H1 (cell line): ENCODE measurements around the gene COL6A3. TPM values are rescaled to one million over a fixed set of nuclear protein-coding genes. Genes with fewer than 3 reads are reported as not detected.

Source experiments
- CTCF ChIA-PET: fragments of 300-600 bp; sonication (Branson Sonifier 250); formaldehyde crosslinking; loops from one replicate; lab custom pipeline; 2021; ENCODE audit not compliant: partially characterized antibody; lab: Charles Lee
- POLR2A ChIA-PET: fragments of 300-600 bp; sonication (Branson Sonifier 250); formaldehyde crosslinking; loops from one replicate; lab custom pipeline; 2021; ENCODE audit warnings: inconsistent platforms; ENCODE audit not compliant: partially characterized antibody; lab: Charles Lee
- DNase-seq, 2 experiments: peaks; one replicate each; pipeline versions ENCODE4 v3.0.0 to v3.0.0-alpha.2; 2010 to 2022; ENCODE audit warnings: low spot score in 2 of 2, low read depth in 1 of 2, mixed read lengths in 1 of 2
- FAIRE-seq: peaks from 2 replicates; lab custom pipeline; 2011; peaks lifted over from hg19 to GRCh38; lab: Jason Lieb, UNC
- H2AFZ ChIP-seq: 2 replicates; pipeline ENCODE4 v1.8.1; 2012; ENCODE audit warnings: low read length, inconsistent platforms
- H2AK5ac ChIP-seq: 2 replicates; pipeline ENCODE4 v1.6.1; 2013; ENCODE audit warnings: low read depth, low read length
- H2BK120ac ChIP-seq: replicated peaks from 2 replicates; pipeline ENCODE3; 2013; ENCODE audit warnings: low read depth, low read length, inconsistent platforms
- H2BK12ac ChIP-seq: 2 replicates; pipeline ENCODE4 v1.6.1; 2013; ENCODE audit warnings: low read depth, low read length
- H2BK15ac ChIP-seq: 2 replicates; pipeline ENCODE4 v1.6.1; 2013; ENCODE audit warnings: low read length
- H2BK20ac ChIP-seq: 2 replicates; pipeline ENCODE4 v1.6.1; 2013; ENCODE audit warnings: low read length
- H2BK5ac ChIP-seq: 2 replicates; pipeline ENCODE4 v1.6.1; 2013; ENCODE audit warnings: low read depth, low read length
- H3K14ac ChIP-seq: 2 replicates; pipeline ENCODE4 v1.6.1; 2013; ENCODE audit warnings: inconsistent platforms; ENCODE audit not compliant: insufficient read length
- H3K18ac ChIP-seq: 2 replicates; pipeline ENCODE4 v1.6.1; 2013; ENCODE audit warnings: low read length; ENCODE audit errors: extremely low read depth
- H3K23ac ChIP-seq: 2 replicates; pipeline ENCODE4 v1.6.1; 2013; ENCODE audit warnings: inconsistent platforms; ENCODE audit not compliant: insufficient read length
- H3K23me2 ChIP-seq: 2 replicates; pipeline ENCODE4 v1.6.1; 2013; ENCODE audit warnings: low read depth, low read length
- H3K27ac ChIP-seq: 2 replicates; pipeline ENCODE4 v1.6.1; 2011; ENCODE audit warnings: low read depth, low read length, inconsistent platforms
- H3K27me3 ChIP-seq, 4 experiments: replicated peaks in 1 of 4; 1 replicate in 1 of 4; 2 replicates in 3 of 4; pipeline versions ENCODE4 v1.6.1 to v1.8.1; 2011 to 2013; ENCODE audit warnings: low read length in 3 of 4, mild to moderate bottlenecking in 3 of 4, inconsistent platforms in 2 of 4, mixed read lengths in 2 of 4, moderate library complexity in 1 of 4; ENCODE audit not compliant: control insufficient read depth in 3 of 4, insufficient read depth in 3 of 4; ENCODE audit errors: extremely low read depth in 1 of 4
- H3K36me3 ChIP-seq, 4 experiments: 2 replicates each; pipeline versions ENCODE4 v1.6.1 to v1.8.1; 2011 to 2013; ENCODE audit warnings: mild to moderate bottlenecking in 4 of 4, low read length in 3 of 4, moderate library complexity in 2 of 4, control low read depth in 1 of 4, inconsistent platforms in 1 of 4; ENCODE audit not compliant: insufficient read depth in 4 of 4, control insufficient read depth in 2 of 4
- H3K4ac ChIP-seq: replicated peaks from 2 replicates; pipeline ENCODE3; 2013; ENCODE audit warnings: low read length, low read depth, mixed read lengths, inconsistent platforms; ENCODE audit not compliant: insufficient read length
- H3K4me1 ChIP-seq, 4 experiments: replicated peaks in 1 of 4; 1 replicate in 1 of 4; 2 replicates in 3 of 4; pipeline versions ENCODE4 v1.6.1 to v1.8.1; 2011 to 2013; ENCODE audit warnings: low read length in 3 of 4, inconsistent platforms in 2 of 4, mixed read lengths in 1 of 4; ENCODE audit not compliant: insufficient read depth in 4 of 4, control insufficient read depth in 3 of 4
- H3K4me2 ChIP-seq, 2 experiments: 2 replicates each; pipeline versions ENCODE4 v1.6.1 to v1.8.1; 2011 to 2013; ENCODE audit warnings: low read depth in 2 of 2, low read length in 2 of 2, control low read depth in 1 of 2, inconsistent platforms in 1 of 2, mild to moderate bottlenecking in 1 of 2; ENCODE audit not compliant: insufficient read depth in 1 of 2
- H3K4me3 ChIP-seq, 4 experiments: fragments of 200-600, 300-600 bp in 1 of 4; sonication (generic), shearing (Covaris generic), sonication (Bioruptor Twin) in 1 of 4; 2 replicates each; pipeline versions ENCODE4 v1.5.1 to v1.8.1; 2011 to 2016; ENCODE audit warnings: low read length in 4 of 4, low read depth in 3 of 4, control low read depth in 2 of 4, inconsistent platforms in 2 of 4, mild to moderate bottlenecking in 2 of 4, mixed read lengths in 1 of 4, moderate library complexity in 1 of 4; ENCODE audit not compliant: insufficient read depth in 2 of 4; ENCODE audit errors: extremely low read depth in 1 of 4
- H3K56ac ChIP-seq: replicated peaks from 2 replicates; pipeline ENCODE3; 2013; ENCODE audit warnings: low read depth, mild to moderate bottlenecking, mixed read lengths, low read length, inconsistent platforms; ENCODE audit not compliant: insufficient read length
- H3K79me1 ChIP-seq: 2 replicates; pipeline ENCODE4 v1.6.1; 2013; ENCODE audit warnings: low read depth, low read length, control low read depth
- H3K79me2 ChIP-seq, 2 experiments: 2 replicates each; pipeline versions ENCODE4 v1.6.1 to v1.8.1; 2012 to 2013; ENCODE audit warnings: low read length in 2 of 2, mild to moderate bottlenecking in 2 of 2, inconsistent platforms in 1 of 2; ENCODE audit not compliant: insufficient read depth in 2 of 2, control insufficient read depth in 1 of 2
- H3K9ac ChIP-seq, 4 experiments: replicated peaks in 1 of 4; 1 replicate in 1 of 4; 2 replicates in 3 of 4; pipeline versions ENCODE4 v1.6.1 to v1.8.1; 2011 to 2013; ENCODE audit warnings: low read depth in 3 of 4, low read length in 3 of 4, control low read depth in 2 of 4, mild to moderate bottlenecking in 2 of 4, moderate library complexity in 2 of 4, inconsistent platforms in 1 of 4; ENCODE audit errors: extremely low read depth in 1 of 4
- H3K9me3 ChIP-seq, 2 experiments: 2 replicates each; pipeline versions ENCODE4 v1.6.1 to v1.8.1; 2012 to 2013; ENCODE audit warnings: mild to moderate bottlenecking in 2 of 2, moderate library complexity in 2 of 2, control low read depth in 1 of 2, inconsistent platforms in 1 of 2, low read depth in 1 of 2, low read length in 1 of 2, mixed read lengths in 1 of 2; ENCODE audit not compliant: insufficient read depth in 2 of 2
- H4K20me1 ChIP-seq, 2 experiments: replicated peaks in 1 of 2; 2 replicates each; pipeline versions ENCODE3 to v1.8.1; 2011 to 2013; ENCODE audit warnings: inconsistent platforms in 2 of 2, low read length in 2 of 2, mild to moderate bottlenecking in 1 of 2; ENCODE audit not compliant: insufficient read depth in 2 of 2, control insufficient read depth in 1 of 2
- H4K5ac ChIP-seq: 2 replicates; pipeline ENCODE4 v1.6.1; 2013; ENCODE audit warnings: low read length, low read depth, mixed read lengths, inconsistent platforms; ENCODE audit not compliant: insufficient read length
- H4K8ac ChIP-seq: 2 replicates; pipeline ENCODE4 v1.8.0; 2013; ENCODE audit warnings: mild to moderate bottlenecking, moderate library complexity, low read length, inconsistent platforms; ENCODE audit not compliant: insufficient read depth; ENCODE audit errors: extremely low read depth
- H4K91ac ChIP-seq: replicated peaks from 2 replicates; pipeline ENCODE3; 2013; ENCODE audit warnings: low read length, mixed read lengths, inconsistent platforms; ENCODE audit not compliant: insufficient read length
- CHD1 ChIP-seq: IDR thresholded peaks from 2 replicates; pipeline ENCODE4 v1.6.1; 2012; ENCODE audit warnings: low read depth, low read length, improper control_type of control experiment
- HDAC6 ChIP-seq: IDR thresholded peaks from one replicate; pipeline ENCODE4 v1.7.1; 2012; ENCODE audit warnings: low read depth, mild to moderate bottlenecking, inconsistent platforms, low read length, moderate library complexity
- NANOG ChIP-seq: IDR thresholded peaks from 2 replicates; pipeline ENCODE4 v1.6.1; 2011; ENCODE audit warnings: low read length, low read depth, mild to moderate bottlenecking, inconsistent platforms; ENCODE audit not compliant: insufficient read depth, poor library complexity, severe bottlenecking
- TAF7 ChIP-seq: optimal IDR thresholded peaks from 2 replicates; pipeline ENCODE3; 2011; ENCODE audit warnings: low read depth, mild to moderate bottlenecking, inconsistent platforms, low read length, moderate library complexity, borderline replicate concordance
- WGBS, 2 experiments: shearing (Covaris generic) in 1 of 2; methylation state at CpG; one replicate each; pipeline versions ENCODE4 v1.1.6 to v1.1.7; 2013 to 2015; ENCODE audit warnings: low lambda C conversion rate in 2 of 2, mixed read lengths in 2 of 2, inconsistent platforms in 1 of 2, low coverage in 1 of 2, missing lambda C conversion rate in 1 of 2; ENCODE audit not compliant: insufficient replicate concordance in 2 of 2, insufficient coverage in 1 of 2, insufficient read length in 1 of 2; ENCODE audit errors: extremely low coverage in 1 of 2, missing lambda C conversion rate in 1 of 2; 5-methylcytosine and 5-hydroxymethylcytosine counted together
- polyA plus RNA-seq, 7 experiments: library from polyadenylated mRNA; depleted of rRNA in 3 of 7; stranded (reverse) in 5 of 7; unstranded in 2 of 7; fragments of >200 nt in 5 of 7; fragments of 200-250 nt in 2 of 7; gene quantifications; 1 replicate in 5 of 7; 2 replicates in 1 of 7; 4 replicates in 1 of 7; pipeline versions ENCODE4 v1.2.1 to v1.2.3, GENCODE V29; 2011 to 2013; ENCODE audit warnings: missing spikeins in 2 of 7, mixed read lengths in 2 of 7
- total RNA-seq: library from RNA; stranded (reverse); fragmentation: NEBNext Ultra II Directional; extraction: Animal tissue kit (Norgen Biotek cat#: 25700); gene quantifications from 2 replicates; pipeline ENCODE4 v1.2.1, GENCODE V29; 2021

Gene COL6A3
- total and polyA plus RNA-seq, 2 of the 8 experiments (the other 6 are each of a cell fraction or from before 2014, with no cell fraction given): 1.2 to 3.4 TPM

DNA sequence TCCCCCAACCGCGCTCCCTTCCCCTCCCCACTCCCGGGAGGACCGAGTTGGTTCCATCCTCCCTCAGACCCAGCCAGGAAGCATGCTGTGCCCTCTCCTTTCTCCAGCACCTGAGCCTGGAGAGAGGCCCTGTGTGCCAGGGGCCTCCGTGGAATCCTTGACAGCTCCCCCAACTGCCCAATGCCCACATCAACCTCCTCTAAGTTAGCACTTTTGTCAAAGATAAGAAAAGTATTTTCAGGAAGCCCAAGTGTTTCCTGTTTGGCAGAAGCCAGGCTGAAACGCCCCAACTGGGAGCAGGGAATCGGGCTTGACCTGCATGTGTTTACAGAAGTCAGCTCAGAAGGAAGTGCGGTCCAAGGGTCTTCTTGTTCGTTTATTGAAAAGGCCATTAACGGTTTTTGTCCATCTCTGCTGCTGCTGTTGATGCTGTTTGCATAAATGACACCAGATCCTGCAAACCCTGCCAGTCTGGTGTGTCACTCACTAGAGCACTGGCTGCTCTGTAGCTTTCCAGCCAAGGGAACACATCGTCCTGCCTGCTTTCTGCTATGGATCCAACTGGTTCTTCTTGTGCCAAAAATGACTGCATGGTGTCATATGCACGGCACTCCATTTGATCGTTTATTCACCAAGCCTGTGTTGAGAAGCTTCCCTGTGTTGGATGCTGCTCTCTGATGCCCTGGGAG lies 35.4 kb upstream of the COL6A3 start:
- no peak overlapping the region for H3K56ac ChIP-seq
- no peak overlapping the region for H3K18ac ChIP-seq
- no peak overlapping the region for H3K4me2 ChIP-seq
- no peak overlapping the region; the same call in 1 of the 2 replicates for H2BK12ac ChIP-seq
- peak overlapping the region; percentile 92; the same call in 1 of the 2 replicates for H2BK15ac ChIP-seq
- H2BK120ac ChIP-seq: no peak overlapping the region
- H3K9ac ChIP-seq: no peak overlapping the region
- H2BK20ac ChIP-seq: 0 out of 2 replicates have a peak overlapping the region, but pooled peaks have one; percentile 50
- H4K91ac ChIP-seq: no peak overlapping the region
- ChIA-PET POLR2A (no interaction called here), CTCF (interaction anchor here (0.7 to 6.3 kb wide), 7 partner anchors 17 to 295 kb away, joined by 3 to 36 read pairs (median 6); no protein-coding TSS in a partner anchor)
- no peak overlapping the region for H4K5ac ChIP-seq
- no peak overlapping the region for H3K14ac ChIP-seq
- H2BK5ac ChIP-seq: no peak overlapping the region
- no peak for DNase-seq
- H3K79me1 ChIP-seq: no peaks in the 10 kb centered on the region
- H3K4me3 ChIP-seq: no peak overlapping the region
- H3K4ac ChIP-seq: no peak overlapping the region
- no peak overlapping the region for H2AK5ac ChIP-seq
- H3K27me3 ChIP-seq: peaks cover 0 to 2% (median 0%) of the 10 kb centered on the region in 4 experiments; a peak in 1 of 7 replicates
- H3K27ac ChIP-seq: no peak overlapping the region
- WGBS, 2 experiments: 88% methylated on average over 13 of the region's 13 CpGs; no CpG with 5 or more reads in 1 of the 2 experiments
- FAIRE-seq: no peak
- no peak overlapping the region for H3K23ac ChIP-seq
- no peak overlapping the region for H2AFZ ChIP-seq
- peaks cover 0 to 6% (median 4%) of the 10 kb centered on the region in 4 experiments; a peak in 4 of 7 replicates for H3K4me1 ChIP-seq
- no peak overlapping the region for H4K8ac ChIP-seq
- H4K20me1 ChIP-seq: no peaks in the 10 kb centered on the region
- no peaks in the 10 kb centered on the region for H3K9me3 ChIP-seq
- no peaks in the 10 kb centered on the region for H3K79me2 ChIP-seq
- no peaks in the 10 kb centered on the region for H3K23me2 ChIP-seq
- no peaks in the 10 kb centered on the region for H3K36me3 ChIP-seq
- TF ChIP-seq CHD1 (no peak), TAF7 (no peak), NANOG (no peak), HDAC6 (no peak)
